HG02973 (cell line): Measurements from ENCODE around the gene N4BP2L2.
A peak's percentile ranks its signal among the peaks of the same experiment; 100 is the strongest.

Experiments
- ATAC-seq: cut with Tn5 transposase; IDR thresholded peaks from one replicate; pipeline ENCODE4 v1.9.1; 2021; ENCODE audit warnings: moderate library complexity; ENCODE audit not compliant: unreplicated experiment

The N4BP2L2 gene

GRCh38 chr13:32535115-32535514 lies 3.5 kb downstream of the N4BP2L2 start:
- no peak for ATAC-seq

- peak; percentile 63 for ATAC-seq
These were observed 7.7 kb downstream of the N4BP2L2 start for GRCh38 chr13:32530841-32531253.

- ATAC-seq, result no peak
These were observed 10.2 kb downstream of the N4BP2L2 start for GRCh38 chr13:32528358-32528757.

GRCh38 chr13:32527151-32527550 lies 11.4 kb downstream of the N4BP2L2 start:
- no peak for ATAC-seq

- no peak for ATAC-seq
These were observed 12.8 kb downstream of the N4BP2L2 start for GRCh38 chr13:32525766-32526165.

GRCh38 chr13:32515246-32515645 lies 23.3 kb downstream of the N4BP2L2 start:
- ATAC-seq, result no peak

- no peak for ATAC-seq
These were observed 27.1 kb downstream of the N4BP2L2 start for GRCh38 chr13:32511482-32511881.

- ATAC-seq, result no peak
These were observed 33.7 kb downstream of the N4BP2L2 start for GRCh38 chr13:32504876-32505275.

- no peak for ATAC-seq
These were observed 34.3 kb downstream of the N4BP2L2 start for GRCh38 chr13:32504263-32504662.

- no peak for ATAC-seq
These were observed 34.9 kb downstream of the N4BP2L2 start for GRCh38 chr13:32503727-32504126.

GRCh38 chr13:32501064-32501463 lies 37.5 kb downstream of the N4BP2L2 start:
- no peak for ATAC-seq

GRCh38 chr13:32499538-32500210 lies 38.9 kb downstream of the N4BP2L2 start:
- no peak for ATAC-seq

- ATAC-seq, result no peak
These were observed 41.0 kb downstream of the N4BP2L2 start for GRCh38 chr13:32497589-32497988.

- ATAC-seq, result no peak
These were observed 41.9 kb downstream of the N4BP2L2 start for GRCh38 chr13:32496599-32497160.

- ATAC-seq, result no peak
These were observed 42.8 kb downstream of the N4BP2L2 start for GRCh38 chr13:32495841-32496240.

GRCh38 chr13:32495429-32495828 lies 43.2 kb downstream of the N4BP2L2 start:
- ATAC-seq, result no peak

GRCh38 chr13:32491028-32491427 lies 47.6 kb downstream of the N4BP2L2 start:
- ATAC-seq, result no peak

- no peak for ATAC-seq
These were observed 61.7 kb downstream of the N4BP2L2 start for GRCh38 chr13:32476892-32477291.

- ATAC-seq, result no peak
These were observed 62.4 kb downstream of the N4BP2L2 start for GRCh38 chr13:32476021-32476731.

GRCh38 chr13:32474999-32475792 lies 63.4 kb downstream of the N4BP2L2 start:
- no peak for ATAC-seq

- ATAC-seq, result no peak
These were observed 64.9 kb downstream of the N4BP2L2 start for GRCh38 chr13:32473650-32474049.
